Umbilical cord (tissue), 2 donors: ENCODE results near the gene TM7SF2. TPM values are rescaled to one million over a fixed set of nuclear protein-coding genes. Genes with fewer than 3 reads are reported as not detected.

Source experiments
- DNase-seq: peaks from one replicate; pipeline ENCODE4 v3.0.0-alpha.2; 2015; ENCODE audit warnings: low spot score
- total RNA-seq: library from RNA; depleted of rRNA; stranded (reverse); fragments of >200 nt; gene quantifications from one replicate; pipeline ENCODE4 v1.2.3, GENCODE V29; 2014; ENCODE audit warnings: low replicate concordance; ENCODE audit not compliant: insufficient read depth

TM7SF2 gene
- total RNA-seq, 1 donor from 2014 or later, result 15.2 TPM

- no peak for DNase-seq
These were observed 44.6 kb downstream of the TM7SF2 start for GRCh38 chr11:65156256-65156655.

- no peak for DNase-seq
These were observed 45.3 kb downstream of the TM7SF2 start for GRCh38 chr11:65156926-65157325.

- DNase-seq, result no peak
These were observed 45.7 kb downstream of the TM7SF2 start for GRCh38 chr11:65157336-65157735.

- no peak for DNase-seq
These were observed 47.3 kb downstream of the TM7SF2 start for GRCh38 chr11:65159012-65159411.

GRCh38 chr11:65160643-65161042, 49.0 kb downstream of the TM7SF2 start:
- DNase-seq, result no peak

- DNase-seq, result no peak
These were observed 52.0 kb downstream of the TM7SF2 start for GRCh38 chr11:65163684-65164083.

Other genes starting within 250 kb of the TM7SF2 start
- 56.8 TPM for gene EHD1, start 233.3 kb upstream of the TM7SF2 start, total RNA-seq
- gene ATG2A, start 194.7 kb upstream of the TM7SF2 start, total RNA-seq, result 5.3 TPM
- gene PPP2R5B, start 187.2 kb upstream of the TM7SF2 start, total RNA-seq, result 3.6 TPM
- not detected for gene GPHA2, start 176.0 kb upstream of the TM7SF2 start, total RNA-seq
- not detected for gene MAJIN, start 139.8 kb upstream of the TM7SF2 start, total RNA-seq
- gene BATF2, start 114.9 kb upstream of the TM7SF2 start, total RNA-seq, result not detected
- 60.2 TPM for gene ARL2, start 97.7 kb upstream of the TM7SF2 start, total RNA-seq
- 19.0 TPM for gene SNX15, start 84.4 kb upstream of the TM7SF2 start, total RNA-seq
- 11.8 TPM for gene SAC3D1, start 70.7 kb upstream of the TM7SF2 start, total RNA-seq
- 4.1 TPM for gene NAALADL1, start 53.3 kb upstream of the TM7SF2 start, total RNA-seq
- 3.1 TPM for gene CDCA5, start 27.8 kb upstream of the TM7SF2 start, total RNA-seq
- gene ZFPL1, start 27.6 kb upstream of the TM7SF2 start, total RNA-seq, result 28.6 TPM
- 117 TPM for gene VPS51, start 15.7 kb upstream of the TM7SF2 start, total RNA-seq
- 5.8 TPM for gene ZNHIT2, start 5.8 kb downstream of the TM7SF2 start, total RNA-seq
- gene FAU, start 10.3 kb downstream of the TM7SF2 start, total RNA-seq, result 267 TPM
- gene MRPL49, start 10.4 kb downstream of the TM7SF2 start, total RNA-seq, result 19.5 TPM
- 13.0 TPM for gene SYVN1, start 22.6 kb downstream of the TM7SF2 start, total RNA-seq
- gene SPDYC, start 58.4 kb downstream of the TM7SF2 start, total RNA-seq, result not detected
- 59.5 TPM for gene CAPN1, start 70.1 kb downstream of the TM7SF2 start, total RNA-seq
- gene POLA2, start 150.1 kb downstream of the TM7SF2 start, total RNA-seq, result 3.6 TPM
- 8.4 TPM for gene CDC42EP2, start 203.0 kb downstream of the TM7SF2 start, total RNA-seq
- 34.7 TPM for gene DPF2, start 222.0 kb downstream of the TM7SF2 start, total RNA-seq
- gene TIGD3, start 242.9 kb downstream of the TM7SF2 start, total RNA-seq, result 1.4 TPM